Neuron (in vitro differentiated cells): ENCODE results near the gene MIPEP.

Source experiments
- H2AFZ ChIP-seq: one replicate; pipeline ENCODE4 v1.6.1; 2013; ENCODE audit warnings: low read depth, mild to moderate bottlenecking, inconsistent platforms, low read length, moderate library complexity
- H3K27me3 ChIP-seq: one replicate; pipeline ENCODE4 v1.6.1; 2013; ENCODE audit warnings: low read length; ENCODE audit not compliant: insufficient read depth
- H3K36me3 ChIP-seq: one replicate; pipeline ENCODE4 v1.6.1; 2013; ENCODE audit warnings: low read length; ENCODE audit not compliant: insufficient read depth
- H3K4me1 ChIP-seq: one replicate; pipeline ENCODE4 v1.6.1; 2013; ENCODE audit warnings: low read length; ENCODE audit not compliant: insufficient read depth
- H3K4me3 ChIP-seq: 2 replicates; pipeline ENCODE4 v1.5.1; 2013; ENCODE audit warnings: mild to moderate bottlenecking, low read length, moderate library complexity
- H3K9me3 ChIP-seq: one replicate; pipeline ENCODE4 v1.6.1; 2013; ENCODE audit warnings: low read length

Gene MIPEP

DNA sequence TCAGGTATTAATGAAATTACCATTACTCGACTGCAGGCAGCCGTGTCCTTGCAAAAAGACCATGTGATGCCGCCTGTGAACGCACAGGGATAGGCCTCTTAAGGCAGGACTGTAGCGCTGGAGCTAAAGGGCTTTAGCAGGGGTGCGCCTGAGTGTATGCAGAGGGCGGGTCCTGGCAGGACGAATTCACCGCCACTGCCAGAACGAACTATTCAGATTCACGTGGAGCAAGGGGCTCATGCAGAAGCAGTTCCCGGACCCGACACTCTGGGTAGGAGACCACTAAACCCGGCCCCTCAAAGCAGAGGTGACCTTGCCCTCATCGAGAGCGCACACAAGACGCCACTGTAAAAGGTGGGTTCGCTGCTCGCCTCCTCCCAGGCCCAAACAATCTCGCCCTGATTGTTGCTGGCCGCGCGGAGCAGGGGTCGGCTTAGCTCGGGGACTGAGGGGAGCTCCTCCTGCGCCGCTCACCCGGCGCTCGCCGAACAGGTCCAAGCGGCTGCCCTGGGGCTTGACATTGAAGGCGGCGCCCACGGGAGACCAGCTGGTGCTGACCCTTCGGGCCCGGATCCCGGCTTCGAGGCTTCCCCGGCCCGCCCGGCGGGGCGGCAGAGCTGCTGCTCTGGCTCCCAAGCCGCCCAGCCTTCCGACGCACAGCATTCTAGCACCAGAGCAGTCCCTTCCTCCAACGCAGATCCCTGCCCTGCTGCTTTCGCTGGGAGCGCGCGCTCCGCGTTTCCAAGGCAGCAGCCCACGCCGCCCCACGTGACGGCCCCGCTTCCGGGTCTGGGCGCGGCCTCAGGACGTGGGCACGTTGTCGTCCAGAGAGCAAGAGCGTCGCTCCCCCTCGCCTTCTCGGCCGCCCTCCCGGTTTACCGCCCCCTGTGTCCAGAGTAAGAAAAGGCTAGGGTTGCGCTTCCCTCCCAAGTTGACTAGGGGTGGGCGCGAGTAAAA is at the start of gene MIPEP:
Gene MIPEP, minus strand, starts transcription at position 743 of the 957 bp plus-strand sequence. Its CDS starts 80 bp downstream, at position 663.
- H3K36me3 ChIP-seq, result peaks cover 6% of the 10 kb centered on the region
- peak within 1 kb of the TSS; percentile 91 for H2AFZ ChIP-seq
- H3K9me3 ChIP-seq, result no peaks in the 10 kb centered on the region
- no peaks in the 10 kb centered on the region for H3K27me3 ChIP-seq
- H3K4me1 ChIP-seq, result peaks cover 9% of the 10 kb centered on the region
- H3K4me3 ChIP-seq, result peak within 1 kb of the TSS; percentile 79

DNA sequence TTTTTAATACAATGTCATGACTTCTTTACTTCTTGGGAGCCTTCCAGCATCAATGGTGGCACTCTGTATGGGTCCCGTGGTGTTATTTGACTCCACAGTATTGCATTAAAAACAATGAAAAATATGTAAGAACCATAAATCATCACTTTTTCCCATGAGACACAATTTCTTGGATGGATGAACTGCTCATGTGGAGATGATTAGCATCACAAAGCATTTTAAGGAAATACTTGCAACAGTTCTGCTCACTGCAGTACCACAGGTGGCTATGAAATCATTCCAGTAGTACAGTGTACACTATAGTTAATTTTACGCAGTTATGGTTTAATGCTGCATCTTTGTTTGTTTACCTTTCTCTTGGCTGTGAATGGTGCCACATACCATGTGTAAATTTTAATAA is 45.3 kb upstream of the MIPEP start:
- Histone ChIP-seq H3K4me3 (no peak overlapping the region), H3K9me3 (no peaks in the 10 kb centered on the region), H2AFZ (no peak overlapping the region), H3K27me3 (no peaks in the 10 kb centered on the region), H3K36me3 (no peaks in the 10 kb centered on the region), H3K4me1 (peaks cover 2% of the 10 kb centered on the region)

DNA sequence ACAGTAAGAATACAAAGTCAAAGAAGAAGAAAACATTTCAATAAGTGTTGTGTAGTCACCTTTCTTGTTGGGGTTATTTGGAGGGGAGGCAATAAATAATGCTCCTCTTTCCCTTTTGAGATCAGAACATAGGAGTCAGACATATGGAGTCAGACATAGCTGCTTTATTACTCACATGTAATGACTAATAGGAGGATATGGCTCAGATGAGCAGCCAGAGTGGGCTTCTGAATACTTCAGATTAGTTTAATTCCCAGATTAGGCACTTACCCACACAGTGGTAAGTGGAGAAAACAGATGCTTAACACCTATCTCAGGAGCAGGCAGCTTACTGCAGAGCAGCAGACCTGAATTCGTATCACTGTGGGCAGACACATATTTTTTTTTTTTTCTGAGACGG is 39.8 kb upstream of the MIPEP start:
- Histone ChIP-seq H3K27me3 (no peaks in the 10 kb centered on the region), H3K9me3 (no peaks in the 10 kb centered on the region), H2AFZ (no peak overlapping the region), H3K36me3 (no peaks in the 10 kb centered on the region), H3K4me3 (no peak overlapping the region), H3K4me1 (no peaks in the 10 kb centered on the region)

DNA sequence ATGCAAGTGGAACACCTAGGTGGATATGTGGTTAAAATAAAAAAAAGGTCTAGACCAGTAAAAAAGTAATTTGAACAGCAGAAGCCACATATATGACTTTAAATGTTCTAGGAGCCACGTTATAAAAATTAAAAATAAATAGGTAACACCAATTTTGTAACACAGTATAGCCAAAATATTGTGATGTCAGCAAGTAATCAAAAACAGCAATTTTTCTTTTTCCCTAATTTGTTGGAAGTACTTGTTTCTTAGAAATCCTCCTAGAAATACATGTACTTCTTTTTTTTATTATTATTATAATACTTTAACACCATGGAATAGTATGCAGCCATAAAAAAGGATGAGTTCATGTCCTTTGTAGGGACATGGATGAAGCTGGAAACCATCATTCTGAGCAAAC is 33.8 kb upstream of the MIPEP start:
- Histone ChIP-seq H3K4me1 (peaks cover 4% of the 10 kb centered on the region), H2AFZ (no peak overlapping the region), H3K36me3 (no peaks in the 10 kb centered on the region)

DNA sequence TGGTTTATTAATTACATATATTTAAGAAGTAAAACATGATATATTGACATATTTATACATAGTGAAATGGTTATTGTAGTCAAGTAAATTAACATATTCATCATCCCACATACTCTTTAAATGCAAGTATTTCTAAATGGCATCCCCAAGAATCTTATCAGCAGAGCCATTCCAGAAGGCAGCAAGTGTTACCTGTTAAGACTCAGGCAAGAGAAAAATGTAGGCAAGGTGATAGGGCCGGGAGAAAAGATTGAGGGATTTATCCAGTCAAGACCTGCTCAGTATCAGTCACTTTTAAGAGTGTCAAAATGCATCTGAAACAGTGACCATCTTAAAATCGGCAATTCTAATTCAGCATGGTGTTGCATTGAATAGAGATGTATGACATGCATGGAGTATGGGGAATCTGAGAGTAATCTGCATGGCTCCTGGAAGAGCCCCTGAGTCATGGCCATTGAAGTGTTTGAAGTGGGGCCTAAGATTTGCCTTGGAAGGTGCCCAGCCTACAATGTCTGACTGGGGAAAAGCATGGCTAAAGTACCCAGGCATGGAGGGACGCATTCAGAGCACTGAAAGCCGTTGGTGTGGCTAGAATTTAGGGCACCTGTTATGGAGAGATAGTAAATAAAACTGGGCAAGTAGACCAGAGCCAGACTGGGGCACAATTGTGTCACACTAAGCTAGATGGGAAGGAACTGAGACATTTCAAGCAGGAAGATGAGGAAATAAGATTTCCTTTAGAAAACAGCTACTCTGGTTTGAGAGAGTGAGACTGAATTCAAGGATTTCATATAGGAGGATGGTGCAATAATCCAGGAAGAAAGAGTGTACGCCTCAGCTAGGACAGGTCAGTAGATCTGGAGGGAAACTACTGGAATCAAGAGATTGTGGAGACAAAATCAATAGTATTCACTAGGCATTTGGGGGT is 33.1 kb upstream of the MIPEP start:
- H3K27me3 ChIP-seq, result no peaks in the 10 kb centered on the region
- no peak overlapping the region for H3K4me3 ChIP-seq
- H2AFZ ChIP-seq, result no peak overlapping the region
- no peaks in the 10 kb centered on the region for H3K36me3 ChIP-seq
- no peaks in the 10 kb centered on the region for H3K9me3 ChIP-seq
- H3K4me1 ChIP-seq, result peaks cover 4% of the 10 kb centered on the region

More for the DNA sequence above, 33.8 kb upstream of the MIPEP start:
- no peaks in the 10 kb centered on the region for H3K27me3 ChIP-seq
- no peaks in the 10 kb centered on the region for H3K9me3 ChIP-seq
- H3K4me3 ChIP-seq, result no peak overlapping the region

DNA sequence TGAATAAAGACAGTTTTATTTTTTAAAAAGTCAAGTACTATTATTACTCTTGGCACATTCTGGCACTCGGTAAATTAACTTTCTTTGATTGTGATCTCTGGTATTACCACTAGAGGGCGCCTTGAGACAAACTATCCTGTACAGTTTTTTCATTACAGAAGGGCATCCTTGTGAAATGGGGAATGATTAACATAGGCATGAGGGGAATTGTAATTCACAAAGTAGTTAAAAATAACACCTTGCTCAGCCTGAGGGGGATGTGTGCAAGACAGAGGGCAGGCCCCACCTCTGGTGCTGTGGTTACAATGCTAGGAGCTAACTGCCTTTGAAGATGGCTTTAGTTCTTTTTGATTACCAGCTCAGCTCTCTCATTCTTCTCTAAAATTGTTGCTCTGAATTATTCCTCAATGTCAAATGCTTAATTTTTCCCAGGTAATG is 32.3 kb upstream of the MIPEP start:
- H2AFZ ChIP-seq, result no peak overlapping the region
- no peaks in the 10 kb centered on the region for H3K27me3 ChIP-seq
- no peaks in the 10 kb centered on the region for H3K9me3 ChIP-seq
- H3K4me3 ChIP-seq, result no peak overlapping the region
- no peaks in the 10 kb centered on the region for H3K36me3 ChIP-seq
- peaks cover 4% of the 10 kb centered on the region for H3K4me1 ChIP-seq

DNA sequence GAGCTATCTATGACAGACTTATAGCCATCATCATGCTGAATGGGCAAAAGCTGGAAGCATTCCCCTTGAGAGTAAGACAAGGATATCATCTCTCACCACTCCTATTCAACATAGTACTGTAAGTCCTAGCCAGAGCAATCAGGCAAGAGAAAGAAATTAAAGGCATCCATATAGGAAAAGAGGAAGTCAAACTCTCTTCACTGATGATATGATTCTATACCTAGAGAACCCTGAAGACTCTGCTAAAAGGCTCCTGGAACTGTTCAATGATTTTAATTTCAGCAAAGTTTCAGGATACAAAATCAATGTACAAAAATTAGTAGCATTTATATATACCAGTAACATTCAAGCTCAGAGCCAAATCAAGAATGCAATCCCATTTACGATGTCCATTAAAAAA is 29.8 kb upstream of the MIPEP start:
- Histone ChIP-seq H3K27me3 (no peaks in the 10 kb centered on the region), H3K4me3 (no peak overlapping the region), H3K36me3 (no peaks in the 10 kb centered on the region), H3K9me3 (no peaks in the 10 kb centered on the region), H3K4me1 (peaks cover 4% of the 10 kb centered on the region), H2AFZ (no peak overlapping the region)

DNA sequence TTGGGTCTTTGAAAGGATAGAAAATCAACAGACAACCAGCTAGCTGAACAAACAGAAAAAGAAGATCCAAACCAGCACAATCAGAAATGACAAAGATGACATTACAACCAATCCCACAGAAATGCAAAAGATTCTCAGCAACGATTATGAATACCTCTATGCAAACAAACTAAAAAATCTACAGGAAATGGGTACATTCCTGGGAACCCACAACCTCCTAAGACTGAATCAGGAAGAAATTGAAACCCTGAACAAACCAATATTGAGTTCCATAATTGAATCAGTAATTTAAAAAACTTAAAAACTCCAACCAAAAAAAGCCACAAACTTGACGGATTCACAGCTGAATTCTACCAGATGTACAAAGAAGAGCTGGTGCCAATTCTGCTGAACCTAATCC is 29.0 kb upstream of the MIPEP start:
- Histone ChIP-seq H3K4me3 (no peak overlapping the region), H3K36me3 (no peaks in the 10 kb centered on the region), H3K9me3 (no peaks in the 10 kb centered on the region), H3K27me3 (no peaks in the 10 kb centered on the region), H2AFZ (no peak overlapping the region), H3K4me1 (peaks cover 4% of the 10 kb centered on the region)

DNA sequence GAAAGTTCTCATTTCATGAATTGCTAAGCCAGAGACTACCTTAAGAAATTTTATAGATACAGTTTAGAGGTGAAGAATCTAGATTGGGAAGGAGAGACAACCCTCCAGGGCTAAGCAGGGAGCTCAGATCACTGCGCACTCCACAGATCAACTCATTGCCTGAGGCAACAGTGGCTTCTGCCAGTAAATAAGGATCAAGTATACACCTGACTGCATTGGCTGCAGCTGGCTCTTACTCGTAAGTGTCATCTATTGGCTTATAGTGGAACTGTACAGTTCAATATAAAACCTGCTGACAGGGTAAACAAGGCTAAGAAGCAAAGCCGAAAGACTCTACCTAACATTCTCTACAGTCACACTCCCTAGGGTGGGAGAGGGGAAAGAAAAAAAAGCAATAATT is 26.1 kb upstream of the MIPEP start:
- Histone ChIP-seq H3K4me3 (no peak overlapping the region), H3K36me3 (no peaks in the 10 kb centered on the region), H3K4me1 (no peaks in the 10 kb centered on the region), H3K9me3 (no peaks in the 10 kb centered on the region), H3K27me3 (no peaks in the 10 kb centered on the region), H2AFZ (no peak overlapping the region)

DNA sequence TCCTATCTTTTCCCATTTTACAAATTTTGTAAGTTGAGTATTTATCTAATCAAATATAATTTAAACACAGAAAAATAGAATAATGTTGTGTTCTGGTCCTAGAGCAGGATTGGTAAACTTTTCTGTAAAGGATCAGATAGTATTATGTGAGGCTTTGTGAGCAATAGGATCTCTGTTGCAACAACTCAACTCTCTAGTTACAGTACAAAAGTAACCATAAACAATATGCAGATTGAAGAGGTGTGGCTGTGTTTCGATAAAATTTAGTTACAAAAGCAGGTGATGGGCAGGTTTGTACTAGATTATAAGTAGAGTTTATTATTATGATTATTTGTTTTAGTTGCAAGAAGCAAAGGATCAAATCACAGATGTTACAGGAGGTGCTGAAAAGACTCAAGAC is 23.3 kb upstream of the MIPEP start:
- H3K4me1 ChIP-seq, result no peaks in the 10 kb centered on the region
- no peaks in the 10 kb centered on the region for H3K36me3 ChIP-seq
- H3K27me3 ChIP-seq, result no peaks in the 10 kb centered on the region
- H3K4me3 ChIP-seq, result no peak overlapping the region
- H2AFZ ChIP-seq, result no peak overlapping the region
- H3K9me3 ChIP-seq, result no peaks in the 10 kb centered on the region

DNA sequence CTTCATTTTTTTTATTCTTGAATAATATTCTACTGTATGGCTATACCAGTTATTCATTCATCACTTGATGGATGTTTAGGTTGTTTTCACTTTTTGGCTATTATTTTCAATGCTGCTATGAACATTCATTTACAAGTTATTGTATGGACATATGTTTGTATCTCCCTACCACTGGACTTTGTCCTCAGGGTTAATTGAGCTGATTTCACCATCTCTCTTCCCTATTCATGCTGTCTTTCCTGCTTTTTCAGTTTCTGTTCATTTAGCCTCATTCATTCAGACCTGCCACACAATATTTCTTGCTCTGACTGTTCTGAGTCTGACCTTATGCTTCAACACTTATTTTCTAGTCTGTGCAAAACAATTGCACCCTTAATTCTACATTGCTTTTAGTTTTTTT is 20.4 kb upstream of the MIPEP start:
- H3K4me3 ChIP-seq, result no peak overlapping the region
- no peaks in the 10 kb centered on the region for H3K36me3 ChIP-seq
- no peak overlapping the region for H2AFZ ChIP-seq
- no peaks in the 10 kb centered on the region for H3K27me3 ChIP-seq
- no peaks in the 10 kb centered on the region for H3K9me3 ChIP-seq
- peaks cover 2% of the 10 kb centered on the region for H3K4me1 ChIP-seq

DNA sequence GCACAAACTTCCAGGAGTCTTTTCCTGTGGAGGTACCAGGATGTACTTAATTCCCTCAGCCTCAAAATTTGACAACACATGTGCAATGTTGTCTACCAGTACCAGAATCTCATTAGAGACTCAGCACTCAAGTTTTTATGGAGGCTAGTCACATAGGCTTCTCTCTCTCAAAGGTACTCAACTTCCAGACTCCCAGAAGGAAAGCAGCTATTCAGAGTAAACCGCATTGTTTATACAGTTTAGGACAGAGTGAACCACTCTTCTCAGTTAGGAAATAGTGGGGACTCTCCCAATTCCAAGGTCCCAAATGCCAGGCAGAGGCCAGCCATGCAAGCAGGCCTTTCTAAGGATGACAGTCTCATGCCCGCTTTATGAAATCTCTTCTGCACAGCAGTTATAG is 16.6 kb upstream of the MIPEP start:
- Histone ChIP-seq H3K9me3 (no peaks in the 10 kb centered on the region), H3K4me3 (no peak overlapping the region), H3K4me1 (peaks cover 9% of the 10 kb centered on the region), H3K27me3 (no peaks in the 10 kb centered on the region), H3K36me3 (no peaks in the 10 kb centered on the region), H2AFZ (no peak overlapping the region)

DNA sequence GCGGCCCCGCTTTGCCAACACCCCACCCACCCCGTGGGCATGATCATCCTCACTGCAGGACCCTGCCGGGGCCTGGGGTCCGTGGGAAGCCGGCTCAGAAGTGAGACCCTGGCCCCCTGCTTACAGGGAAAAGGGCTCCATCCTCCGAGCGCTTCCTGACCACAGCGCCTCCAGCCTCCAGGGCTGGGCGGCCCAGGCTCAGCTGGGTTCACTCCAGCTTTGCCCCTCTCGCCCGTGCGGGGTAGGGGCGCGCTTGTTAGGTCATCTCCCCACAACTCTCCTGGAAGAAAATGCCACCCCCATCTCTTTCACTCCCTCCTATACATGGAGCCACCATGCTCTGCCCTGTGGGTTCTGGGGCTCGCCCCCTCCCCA is 14.7 kb upstream of the MIPEP start:
- no peaks in the 10 kb centered on the region for H3K27me3 ChIP-seq
- H3K4me1 ChIP-seq, result peaks cover 11% of the 10 kb centered on the region
- H3K36me3 ChIP-seq, result no peaks in the 10 kb centered on the region
- H2AFZ ChIP-seq, result no peak overlapping the region
- H3K4me3 ChIP-seq, result no peak overlapping the region
- H3K9me3 ChIP-seq, result no peaks in the 10 kb centered on the region
